SK-N-SH treated with all-trans-retinoic acid at 6 μM for 48 hours (cell line): ENCODE data around the gene SLC34A1.

Experiments used
- ATAC-seq: fragments of 200-7000 bp; cut with Tn5 transposase; 3 replicates; pipeline ENCODE4 v1.9.1; 2020; ENCODE audit warnings: mild to moderate bottlenecking, moderate library complexity
- CSDC2 ChIP-seq: fragments of 250-450 bp; sonication (Bioruptor Pico); IDR thresholded peaks from 2 replicates; pipeline ENCODE4 v1.5.0; 2020; ENCODE audit warnings: mild to moderate bottlenecking, moderate library complexity
- CSRNP3 ChIP-seq: fragments of 250-450 bp; sonication (Bioruptor Pico); IDR thresholded peaks from 2 replicates; pipeline ENCODE4 v1.5.1; 2021; ENCODE audit warnings: mild to moderate bottlenecking, moderate library complexity
- ESRRG ChIP-seq: fragments of 250-450 bp; sonication (Bioruptor Pico); IDR thresholded peaks from 2 replicates; pipeline ENCODE4 v1.6.1; 2021; ENCODE audit warnings: mild to moderate bottlenecking
- GLIS3 ChIP-seq: fragments of 250-450 bp; sonication (Bioruptor Pico); IDR thresholded peaks from 2 replicates; pipeline ENCODE4 v1.5.0; 2020; ENCODE audit warnings: mild to moderate bottlenecking, moderate library complexity
- ISL1 ChIP-seq: fragments of 250-450 bp; sonication (Bioruptor Pico); IDR thresholded peaks from 2 replicates; pipeline ENCODE4 v2.1.2; 2022; ENCODE audit warnings: mild to moderate bottlenecking, moderate library complexity
- OSR1 ChIP-seq: fragments of 250-450 bp; sonication (Bioruptor Pico); IDR thresholded peaks from 2 replicates; pipeline ENCODE4 v1.8.0; 2022; ENCODE audit warnings: moderate library complexity, mild to moderate bottlenecking, inconsistent platforms
- PPARA ChIP-seq: fragments of 250-450 bp; sonication (Bioruptor Pico); IDR thresholded peaks from 2 replicates; pipeline ENCODE4 v1.5.0; 2020; ENCODE audit warnings: mild to moderate bottlenecking, borderline replicate concordance
- RARB ChIP-seq: fragments of 250-450 bp; sonication (Bioruptor Pico); IDR thresholded peaks from 2 replicates; pipeline ENCODE4 v1.8.0; 2021; ENCODE audit warnings: mild to moderate bottlenecking, moderate library complexity
- SNAI2 ChIP-seq: fragments of 250-450 bp; sonication (Bioruptor Pico); IDR thresholded peaks from 2 replicates; pipeline ENCODE4 v1.5.0; 2020; ENCODE audit warnings: mild to moderate bottlenecking, moderate library complexity
- TCF4 ChIP-seq: fragments of 250-450 bp; sonication (Bioruptor Pico); IDR thresholded peaks from 2 replicates; pipeline ENCODE4 v1.8.0; 2021; ENCODE audit warnings: mild to moderate bottlenecking, moderate library complexity, borderline replicate concordance
- ZC3H10 ChIP-seq: fragments of 250-450 bp; sonication (Bioruptor Pico); IDR thresholded peaks from 2 replicates; pipeline ENCODE4 v1.5.1; 2021; ENCODE audit warnings: mild to moderate bottlenecking, moderate library complexity
- ZFP3 ChIP-seq: fragments of 250-450 bp; sonication (Bioruptor Pico); IDR thresholded peaks from 2 replicates; pipeline ENCODE4 v1.5.0; 2020; ENCODE audit warnings: mild to moderate bottlenecking, moderate library complexity
- ZFP30 ChIP-seq: fragments of 450-650 bp; formaldehyde crosslinking; IDR thresholded peaks from 2 replicates; pipeline ENCODE4 v1.5.0; 2022; ENCODE audit warnings: mild to moderate bottlenecking, moderate library complexity
- ZNF70 ChIP-seq: fragments of 450-650 bp; formaldehyde crosslinking; IDR thresholded peaks from 2 replicates; pipeline ENCODE4 v1.5.0; 2020; ENCODE audit warnings: mild to moderate bottlenecking, moderate library complexity
- TF ChIP-seq, protein P1 (sequence below): fragments of 250-450 bp; sonication (Bioruptor Pico); IDR thresholded peaks from 2 replicates; pipeline ENCODE4 v1.5.0; 2020; ENCODE audit warnings: mild to moderate bottlenecking, moderate library complexity
- TF ChIP-seq, protein P2 (sequence below): fragments of 250-450 bp; sonication (Bioruptor Pico); IDR thresholded peaks from 2 replicates; pipeline ENCODE4 v1.8.0; 2020; ENCODE audit warnings: mild to moderate bottlenecking, moderate library complexity, borderline replicate concordance
- TF ChIP-seq, protein P3 (sequence below): fragments of 250-450 bp; sonication (Bioruptor Pico); IDR thresholded peaks from 2 replicates; pipeline ENCODE4 v1.5.1; 2020; ENCODE audit warnings: low read depth, mild to moderate bottlenecking, moderate library complexity

The SLC34A1 gene

DNA sequence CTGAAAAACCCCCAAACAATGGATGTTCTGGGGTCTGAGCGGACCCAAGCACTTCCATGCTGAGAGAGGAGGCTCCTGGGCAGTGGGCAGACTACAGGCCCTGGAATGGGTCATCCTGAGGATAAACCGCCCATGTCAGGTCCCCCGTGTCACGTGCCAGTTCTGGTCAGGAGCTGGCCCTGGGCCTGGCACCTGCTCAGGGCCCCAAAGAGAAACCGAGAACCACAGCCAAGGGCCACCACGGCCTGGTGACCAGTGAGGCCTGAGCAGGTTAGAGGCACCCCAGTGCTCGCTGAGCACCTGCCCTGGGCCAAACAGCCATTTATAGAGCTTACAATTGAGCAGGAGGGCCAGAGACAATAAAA, 48.6 kb upstream of the SLC34A1 start:
- no peak for ATAC-seq
- TF ChIP-seq, protein P1, sequence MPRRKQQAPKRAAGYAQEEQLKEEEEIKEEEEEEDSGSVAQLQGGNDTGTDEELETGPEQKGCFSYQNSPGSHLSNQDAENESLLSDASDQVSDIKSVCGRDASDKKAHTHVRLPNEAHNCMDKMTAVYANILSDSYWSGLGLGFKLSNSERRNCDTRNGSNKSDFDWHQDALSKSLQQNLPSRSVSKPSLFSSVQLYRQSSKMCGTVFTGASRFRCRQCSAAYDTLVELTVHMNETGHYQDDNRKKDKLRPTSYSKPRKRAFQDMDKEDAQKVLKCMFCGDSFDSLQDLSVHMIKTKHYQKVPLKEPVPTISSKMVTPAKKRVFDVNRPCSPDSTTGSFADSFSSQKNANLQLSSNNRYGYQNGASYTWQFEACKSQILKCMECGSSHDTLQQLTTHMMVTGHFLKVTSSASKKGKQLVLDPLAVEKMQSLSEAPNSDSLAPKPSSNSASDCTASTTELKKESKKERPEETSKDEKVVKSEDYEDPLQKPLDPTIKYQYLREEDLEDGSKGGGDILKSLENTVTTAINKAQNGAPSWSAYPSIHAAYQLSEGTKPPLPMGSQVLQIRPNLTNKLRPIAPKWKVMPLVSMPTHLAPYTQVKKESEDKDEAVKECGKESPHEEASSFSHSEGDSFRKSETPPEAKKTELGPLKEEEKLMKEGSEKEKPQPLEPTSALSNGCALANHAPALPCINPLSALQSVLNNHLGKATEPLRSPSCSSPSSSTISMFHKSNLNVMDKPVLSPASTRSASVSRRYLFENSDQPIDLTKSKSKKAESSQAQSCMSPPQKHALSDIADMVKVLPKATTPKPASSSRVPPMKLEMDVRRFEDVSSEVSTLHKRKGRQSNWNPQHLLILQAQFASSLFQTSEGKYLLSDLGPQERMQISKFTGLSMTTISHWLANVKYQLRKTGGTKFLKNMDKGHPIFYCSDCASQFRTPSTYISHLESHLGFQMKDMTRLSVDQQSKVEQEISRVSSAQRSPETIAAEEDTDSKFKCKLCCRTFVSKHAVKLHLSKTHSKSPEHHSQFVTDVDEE (CRISPR knock-in tag) = no peak
- TF ChIP-seq GLIS3 = no peak
- TF ChIP-seq ESRRG (CRISPR knock-in tag) = no peak
- no peak for TF ChIP-seq ZC3H10
- no peak for TF ChIP-seq RARB (CRISPR knock-in tag)
- no peak for TF ChIP-seq TCF4 (CRISPR knock-in tag)

DNA sequence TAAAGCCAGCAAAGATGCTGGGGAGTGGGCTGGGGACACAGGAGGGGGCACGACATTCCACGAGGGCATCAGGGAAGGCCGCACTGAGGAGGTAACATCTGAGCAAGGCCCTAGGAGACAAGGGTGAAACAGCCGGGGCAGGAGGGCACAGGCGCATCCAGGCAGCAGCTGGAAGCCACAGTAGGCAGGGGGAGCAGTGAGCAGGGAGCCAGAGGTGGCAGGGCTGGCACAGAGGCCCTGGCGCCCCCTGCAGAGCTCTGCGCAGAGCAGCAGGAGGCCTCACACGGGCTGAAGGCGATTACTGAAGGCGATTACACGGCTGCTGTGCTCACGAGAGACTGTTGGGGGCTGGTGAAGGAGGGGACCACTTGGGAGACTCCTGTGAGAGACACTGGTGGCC, 48.1 kb upstream of the SLC34A1 start:
- peak; percentile 90 for ATAC-seq
- TF ChIP-seq, protein P2, sequence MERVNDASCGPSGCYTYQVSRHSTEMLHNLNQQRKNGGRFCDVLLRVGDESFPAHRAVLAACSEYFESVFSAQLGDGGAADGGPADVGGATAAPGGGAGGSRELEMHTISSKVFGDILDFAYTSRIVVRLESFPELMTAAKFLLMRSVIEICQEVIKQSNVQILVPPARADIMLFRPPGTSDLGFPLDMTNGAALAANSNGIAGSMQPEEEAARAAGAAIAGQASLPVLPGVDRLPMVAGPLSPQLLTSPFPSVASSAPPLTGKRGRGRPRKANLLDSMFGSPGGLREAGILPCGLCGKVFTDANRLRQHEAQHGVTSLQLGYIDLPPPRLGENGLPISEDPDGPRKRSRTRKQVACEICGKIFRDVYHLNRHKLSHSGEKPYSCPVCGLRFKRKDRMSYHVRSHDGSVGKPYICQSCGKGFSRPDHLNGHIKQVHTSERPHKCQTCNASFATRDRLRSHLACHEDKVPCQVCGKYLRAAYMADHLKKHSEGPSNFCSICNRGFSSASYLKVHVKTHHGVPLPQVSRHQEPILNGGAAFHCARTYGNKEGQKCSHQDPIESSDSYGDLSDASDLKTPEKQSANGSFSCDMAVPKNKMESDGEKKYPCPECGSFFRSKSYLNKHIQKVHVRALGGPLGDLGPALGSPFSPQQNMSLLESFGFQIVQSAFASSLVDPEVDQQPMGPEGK = no peak
- TF ChIP-seq OSR1 (CRISPR knock-in tag) = no peak
- TF ChIP-seq RARB (CRISPR knock-in tag) = no peak
- TF ChIP-seq ESRRG (CRISPR knock-in tag) = no peak
- no peak for TF ChIP-seq CSRNP3
- TF ChIP-seq, protein P1 (CRISPR knock-in tag) = no peak
- no peak for TF ChIP-seq SNAI2 (CRISPR knock-in tag)

DNA sequence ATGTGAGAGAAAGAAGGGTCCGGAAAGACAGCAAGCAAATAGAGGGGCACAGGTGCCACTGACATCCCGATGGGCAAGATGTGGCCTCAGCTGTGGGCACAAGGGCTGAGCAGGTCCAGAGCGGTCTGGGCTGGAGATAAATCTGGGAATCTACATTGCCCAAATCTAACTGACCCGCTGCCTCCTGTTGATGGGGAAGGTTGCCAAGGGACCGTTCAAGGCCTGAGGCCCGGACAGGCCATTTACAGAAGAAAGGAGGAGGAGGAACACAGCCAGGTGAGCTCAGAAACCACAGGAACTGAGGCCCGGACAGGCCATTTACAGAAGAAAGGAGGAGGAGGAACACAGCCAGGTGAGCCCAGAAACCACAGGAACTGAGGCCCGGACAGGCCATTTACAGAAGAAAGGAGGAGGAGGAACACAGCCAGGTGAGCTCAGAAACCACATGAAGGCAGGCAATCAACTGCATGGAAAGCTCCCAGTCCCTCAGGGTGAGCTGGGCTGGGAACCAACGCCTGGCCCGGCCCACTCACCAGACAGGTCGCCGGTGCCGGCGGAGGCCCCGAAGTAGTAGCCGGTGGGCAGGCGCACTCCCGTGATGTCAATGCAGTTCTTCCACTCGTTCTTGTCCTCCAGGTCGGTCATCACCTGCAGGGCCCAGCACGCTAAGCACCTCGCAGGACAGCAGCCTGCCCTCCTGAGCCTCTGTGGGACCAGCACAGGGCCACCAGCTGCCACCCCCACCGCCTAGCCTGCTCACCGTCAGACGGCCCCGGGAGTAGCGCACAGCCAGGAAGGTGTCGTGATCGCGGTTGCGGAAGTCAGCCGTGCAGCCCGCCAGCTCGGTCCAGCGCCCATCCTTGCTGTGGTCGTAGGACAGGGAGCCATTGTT, 47.4 kb upstream of the SLC34A1 start:
- TF ChIP-seq OSR1 (CRISPR knock-in tag) (no peak), RARB (CRISPR knock-in tag) (no peak), PPARA (CRISPR knock-in tag) (no peak), ZNF70 (CRISPR knock-in tag) (no peak), SNAI2 (CRISPR knock-in tag) (no peak), ZFP3 (CRISPR knock-in tag) (no peak)
- TF ChIP-seq, protein P3, sequence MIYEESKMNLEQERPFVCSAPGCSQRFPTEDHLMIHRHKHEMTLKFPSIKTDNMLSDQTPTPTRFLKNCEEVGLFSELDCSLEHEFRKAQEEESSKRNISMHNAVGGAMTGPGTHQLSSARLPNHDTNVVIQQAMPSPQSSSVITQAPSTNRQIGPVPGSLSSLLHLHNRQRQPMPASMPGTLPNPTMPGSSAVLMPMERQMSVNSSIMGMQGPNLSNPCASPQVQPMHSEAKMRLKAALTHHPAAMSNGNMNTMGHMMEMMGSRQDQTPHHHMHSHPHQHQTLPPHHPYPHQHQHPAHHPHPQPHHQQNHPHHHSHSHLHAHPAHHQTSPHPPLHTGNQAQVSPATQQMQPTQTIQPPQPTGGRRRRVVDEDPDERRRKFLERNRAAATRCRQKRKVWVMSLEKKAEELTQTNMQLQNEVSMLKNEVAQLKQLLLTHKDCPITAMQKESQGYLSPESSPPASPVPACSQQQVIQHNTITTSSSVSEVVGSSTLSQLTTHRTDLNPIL = no peak

DNA sequence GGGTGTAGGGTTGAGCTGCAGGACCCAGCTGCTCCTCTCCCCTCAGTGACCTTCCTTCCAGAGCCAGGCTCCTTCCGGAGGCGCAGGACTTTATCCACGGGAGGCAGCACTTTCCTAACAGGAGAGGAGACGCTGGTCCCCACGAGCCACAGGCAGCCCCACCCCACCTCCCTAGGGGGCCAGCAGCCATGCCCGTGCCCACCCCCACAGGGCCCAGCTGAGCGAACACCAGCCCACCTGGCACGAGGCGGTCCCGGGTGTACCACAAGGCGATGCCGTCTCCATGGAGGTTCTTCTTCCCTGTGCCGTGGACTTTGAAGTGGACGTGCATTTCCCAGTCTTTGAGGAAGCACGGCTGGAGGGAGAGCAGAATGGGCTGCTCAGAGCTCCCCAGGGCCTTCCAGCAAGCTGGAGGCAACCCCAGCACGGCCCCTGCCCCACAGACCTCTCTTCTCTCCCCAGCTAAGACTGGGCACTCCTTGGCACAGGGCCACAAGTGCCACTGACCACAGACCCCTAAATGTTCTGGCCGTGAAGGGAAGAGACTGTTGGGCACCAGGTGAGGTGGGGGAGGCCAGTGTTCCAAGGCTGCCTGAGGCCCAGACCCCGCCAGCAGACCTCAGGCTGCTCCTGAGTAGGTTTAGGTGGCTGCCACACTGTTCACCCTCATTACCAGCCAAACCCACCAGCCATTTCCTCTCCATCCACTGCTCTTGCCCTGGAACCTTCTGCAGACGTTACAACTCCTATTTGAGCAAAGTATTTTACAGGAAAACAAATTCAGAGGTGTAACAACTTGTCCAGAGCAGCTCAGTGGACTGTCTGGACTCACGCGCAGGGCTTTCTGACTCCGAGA, 45.8 kb upstream of the SLC34A1 start:
- ATAC-seq = no peak
- TF ChIP-seq CSDC2 (no peak), ESRRG (CRISPR knock-in tag) (no peak), ISL1 (CRISPR knock-in tag) (no peak), GLIS3 (no peak), ZFP30 (CRISPR knock-in tag) (no peak), RARB (CRISPR knock-in tag) (no peak)

More for the DNA sequence above, 47.4 kb upstream of the SLC34A1 start:
- ATAC-seq = no peak
